ES-I3 (cell line): ENCODE results near the gene SYT17.

Experiments used
- H3K36me3 ChIP-seq: 2 replicates; pipeline ENCODE4 v1.6.1; 2013; ENCODE audit warnings: mild to moderate bottlenecking, low read length, control low read depth, moderate library complexity; ENCODE audit not compliant: insufficient read depth
- H3K4me1 ChIP-seq: 2 replicates; pipeline ENCODE4 v1.6.1; 2013; ENCODE audit warnings: mild to moderate bottlenecking, control low read depth, low read length; ENCODE audit not compliant: insufficient read depth
- H3K9ac ChIP-seq: 2 replicates; pipeline ENCODE4 v1.6.1; 2013; ENCODE audit warnings: low read depth, mild to moderate bottlenecking, low read length, moderate library complexity
- H3K9me3 ChIP-seq: 2 replicates; pipeline ENCODE4 v1.6.1; 2013; ENCODE audit warnings: mild to moderate bottlenecking, low read length, moderate library complexity; ENCODE audit not compliant: control insufficient read depth, insufficient read depth

Gene SYT17

GRCh38 chr16:19148189-19148588, 19.9 kb upstream of the SYT17 start:
- no peaks in the 10 kb centered on the region for H3K4me1 ChIP-seq
- no peak overlapping the region for H3K9ac ChIP-seq
- H3K9me3 ChIP-seq = no peaks in the 10 kb centered on the region; the same call in 1 of the 2 replicates
- no peaks in the 10 kb centered on the region for H3K36me3 ChIP-seq

GRCh38 chr16:19151310-19151709, 16.7 kb upstream of the SYT17 start:
- no peak overlapping the region for H3K9ac ChIP-seq
- H3K9me3 ChIP-seq = peaks cover 5% of the 10 kb centered on the region; the same call in 1 of the 2 replicates
- no peaks in the 10 kb centered on the region for H3K36me3 ChIP-seq
- no peaks in the 10 kb centered on the region for H3K4me1 ChIP-seq

- no peak overlapping the region for H3K9ac ChIP-seq
- no peaks in the 10 kb centered on the region for H3K4me1 ChIP-seq
- H3K9me3 ChIP-seq = peaks cover 6% of the 10 kb centered on the region; the same call in 1 of the 2 replicates
- no peaks in the 10 kb centered on the region for H3K36me3 ChIP-seq
Measured at GRCh38 chr16:19152042-19152441, 16.0 kb upstream of the SYT17 start.

GRCh38 chr16:19153876-19154275, 14.2 kb upstream of the SYT17 start:
- H3K9me3 ChIP-seq = peaks cover 6% of the 10 kb centered on the region; the same call in 1 of the 2 replicates
- H3K9ac ChIP-seq = no peak overlapping the region
- no peaks in the 10 kb centered on the region for H3K4me1 ChIP-seq
- H3K36me3 ChIP-seq = no peaks in the 10 kb centered on the region

GRCh38 chr16:19162085-19162484, 6.0 kb upstream of the SYT17 start:
- no peaks in the 10 kb centered on the region for H3K4me1 ChIP-seq
- H3K9ac ChIP-seq = no peak overlapping the region
- H3K36me3 ChIP-seq = no peaks in the 10 kb centered on the region
- H3K9me3 ChIP-seq = no peaks in the 10 kb centered on the region; the same call in 1 of the 2 replicates

- Histone ChIP-seq H3K4me1 (no peaks in the 10 kb centered on the region), H3K36me3 (no peaks in the 10 kb centered on the region), H3K9me3 (no peaks in the 10 kb centered on the region; the same call in 1 of the 2 replicates), H3K9ac (no peak overlapping the region)
Measured at GRCh38 chr16:19163215-19163614, 4.8 kb upstream of the SYT17 start.

- no peaks in the 10 kb centered on the region for H3K4me1 ChIP-seq
- no peak overlapping the region for H3K9ac ChIP-seq
- no peaks in the 10 kb centered on the region for H3K36me3 ChIP-seq
- no peaks in the 10 kb centered on the region; the same call in 1 of the 2 replicates for H3K9me3 ChIP-seq
Measured at GRCh38 chr16:19164285-19164684, 3.8 kb upstream of the SYT17 start.

- H3K9me3 ChIP-seq = no peaks in the 10 kb centered on the region; the same call in 1 of the 2 replicates
- no peaks in the 10 kb centered on the region for H3K36me3 ChIP-seq
- no peak overlapping the region for H3K9ac ChIP-seq
- no peaks in the 10 kb centered on the region for H3K4me1 ChIP-seq
Measured at GRCh38 chr16:19165101-19165500, 2.9 kb upstream of the SYT17 start.

- no peaks in the 10 kb centered on the region for H3K4me1 ChIP-seq
- H3K36me3 ChIP-seq = no peaks in the 10 kb centered on the region
- no peak overlapping the region for H3K9ac ChIP-seq
- no peaks in the 10 kb centered on the region; the same call in 1 of the 2 replicates for H3K9me3 ChIP-seq
Measured at GRCh38 chr16:19166500-19166899, 1.5 kb upstream of the SYT17 start.

- peak overlapping the region; percentile 65 for H3K9ac ChIP-seq
- no peaks in the 10 kb centered on the region for H3K36me3 ChIP-seq
- 0 out of 2 replicates have a peak, but pooled peaks cover 3% of the 10 kb centered on the region for H3K4me1 ChIP-seq
- no peaks in the 10 kb centered on the region; the same call in 1 of the 2 replicates for H3K9me3 ChIP-seq
Measured at GRCh38 chr16:19168371-19169081, 486 bp downstream of the SYT17 start.

- no peaks in the 10 kb centered on the region for H3K36me3 ChIP-seq
- H3K4me1 ChIP-seq = 0 out of 2 replicates have a peak, but pooled peaks cover 3% of the 10 kb centered on the region
- peak overlapping the region; percentile 65; the same call in 1 of the 2 replicates for H3K9ac ChIP-seq
- H3K9me3 ChIP-seq = no peaks in the 10 kb centered on the region
Measured at GRCh38 chr16:19169082-19169639, 1.1 kb downstream of the SYT17 start.

GRCh38 chr16:19170043-19170655, 2.1 kb downstream of the SYT17 start:
- no peaks in the 10 kb centered on the region for H3K9me3 ChIP-seq
- no peak overlapping the region for H3K9ac ChIP-seq
- H3K4me1 ChIP-seq = 0 out of 2 replicates have a peak, but pooled peaks cover 3% of the 10 kb centered on the region
- H3K36me3 ChIP-seq = no peaks in the 10 kb centered on the region

- H3K9me3 ChIP-seq = no peaks in the 10 kb centered on the region
- H3K36me3 ChIP-seq = no peaks in the 10 kb centered on the region
- no peak overlapping the region for H3K9ac ChIP-seq
- 0 out of 2 replicates have a peak, but pooled peaks cover 3% of the 10 kb centered on the region for H3K4me1 ChIP-seq
Measured at GRCh38 chr16:19172098-19172780, 4.2 kb downstream of the SYT17 start.

GRCh38 chr16:19173059-19173458, 5.0 kb downstream of the SYT17 start:
- no peaks in the 10 kb centered on the region for H3K36me3 ChIP-seq
- no peak overlapping the region for H3K9ac ChIP-seq
- no peaks in the 10 kb centered on the region for H3K9me3 ChIP-seq
- 0 out of 2 replicates have a peak, but pooled peaks cover 3% of the 10 kb centered on the region for H3K4me1 ChIP-seq
